HG03135 (cell line): ENCODE data around the gene PADI3.

Experiments
- ATAC-seq: cut with Tn5 transposase; IDR thresholded peaks from one replicate; pipeline ENCODE4 v1.9.1; 2021; ENCODE audit warnings: mild to moderate bottlenecking, moderate library complexity; ENCODE audit not compliant: unreplicated experiment

Gene PADI3

DNA sequence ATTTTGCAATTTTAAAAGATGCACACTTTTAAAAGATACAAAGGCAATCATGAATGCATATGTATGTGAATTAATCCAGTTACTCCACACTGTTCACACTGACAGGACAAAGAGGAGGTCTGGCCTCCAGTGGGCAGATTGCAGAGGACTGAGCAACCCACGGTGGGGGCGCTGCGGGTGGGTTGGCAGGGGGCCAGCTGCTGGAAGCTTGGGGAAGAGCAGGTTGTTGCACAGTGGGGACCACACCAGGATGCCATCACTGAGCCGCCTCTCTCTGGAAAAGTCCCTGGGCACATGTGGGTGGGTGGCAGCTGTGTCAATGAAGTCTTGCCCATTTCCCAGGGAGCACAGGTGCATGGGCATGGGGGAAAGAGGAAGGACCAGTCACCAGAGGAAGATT lies 46.4 kb downstream of the PADI3 start:
- ATAC-seq, result no peak

DNA sequence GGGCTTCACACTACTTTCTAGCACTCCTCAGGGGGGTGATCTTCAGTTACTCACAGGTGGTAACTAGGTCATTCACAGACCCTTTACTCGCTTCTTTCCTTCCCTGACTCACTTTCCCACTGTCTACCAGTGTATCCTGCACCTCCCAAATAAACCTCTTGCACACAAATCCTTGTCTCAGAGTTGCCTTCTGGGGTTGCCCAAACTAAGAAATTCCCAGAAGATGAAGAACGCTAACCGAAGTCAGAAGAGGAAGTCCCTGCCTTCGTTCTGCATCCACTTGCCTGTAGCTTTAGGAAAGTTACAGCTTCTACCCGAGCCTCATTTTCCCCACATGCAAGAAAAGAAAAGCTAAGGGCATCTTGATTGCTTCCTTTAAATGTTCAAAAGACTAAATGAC lies 47.2 kb downstream of the PADI3 start:
- ATAC-seq, result no peak

DNA sequence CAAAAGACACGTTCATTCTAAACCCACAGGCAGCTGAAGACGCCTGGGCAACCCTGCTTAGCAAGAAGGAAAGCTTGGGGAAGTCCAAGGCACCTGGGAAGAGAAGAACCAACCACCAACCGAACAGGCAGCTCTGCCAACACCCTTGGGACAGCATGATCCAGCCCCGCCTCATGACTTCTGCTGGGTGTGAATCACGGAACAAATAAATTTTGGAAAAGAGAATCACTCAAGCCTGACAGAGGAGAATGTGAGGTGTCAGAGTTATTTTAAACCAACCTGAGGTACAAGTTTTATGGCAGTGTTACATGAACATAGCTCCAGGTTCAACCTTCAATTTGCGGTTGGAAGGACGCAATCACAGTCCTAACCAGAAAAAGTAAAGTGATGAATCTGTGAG lies 49.1 kb downstream of the PADI3 start:
- no peak for ATAC-seq

DNA sequence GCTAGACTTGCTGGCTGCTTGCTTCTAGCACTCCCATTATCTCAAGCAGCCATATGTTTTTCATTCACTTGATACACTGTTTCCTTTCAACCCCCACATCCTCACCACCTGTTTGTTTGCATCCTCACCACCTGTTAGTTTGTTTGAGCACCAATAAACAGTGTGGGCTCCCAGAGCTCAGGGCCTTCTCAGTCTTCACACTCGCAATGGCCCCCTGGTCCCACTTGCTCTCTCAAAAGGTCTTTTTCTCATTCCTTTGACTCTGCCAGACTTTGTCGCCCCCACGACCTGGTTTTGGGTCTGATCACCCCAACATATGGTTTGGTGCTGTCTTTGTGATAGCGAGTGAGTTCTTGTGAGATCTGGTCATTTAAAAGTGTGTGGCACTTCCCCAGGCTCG lies 52.9 kb downstream of the PADI3 start:
- ATAC-seq, result no peak

DNA sequence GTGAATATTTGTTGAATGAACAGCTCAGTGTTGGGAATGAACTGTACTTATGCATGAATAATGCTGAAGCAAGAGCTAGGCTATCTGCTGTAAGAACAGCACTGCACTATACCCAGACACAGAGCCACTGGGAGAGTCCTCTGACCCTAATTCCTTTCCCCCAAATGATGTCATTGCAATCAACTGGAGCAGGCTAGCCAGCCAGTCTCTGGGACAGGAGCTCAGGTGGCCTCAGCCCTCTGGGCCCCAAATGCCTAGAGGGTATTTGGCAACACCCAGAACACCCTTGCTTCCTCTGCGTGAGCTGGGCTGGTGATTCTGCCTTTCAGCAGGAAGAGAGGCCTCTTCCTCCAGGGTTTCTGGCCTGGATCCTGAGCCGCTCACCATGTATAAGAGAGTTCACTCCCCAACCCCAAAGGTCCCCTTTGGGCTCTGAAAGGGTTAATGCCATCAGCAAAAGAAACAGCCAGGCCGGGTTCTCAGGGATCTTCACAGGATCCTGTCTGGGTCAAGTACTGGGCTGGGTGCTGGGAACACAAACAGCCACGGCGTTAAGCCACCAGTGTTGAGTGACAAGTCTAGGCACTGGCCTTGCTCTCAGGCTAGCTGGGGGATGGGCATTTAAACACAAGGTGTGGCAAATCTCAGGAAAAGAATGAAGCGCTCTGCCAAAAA lies 55.4 kb downstream of the PADI3 start:
- no peak for ATAC-seq

DNA sequence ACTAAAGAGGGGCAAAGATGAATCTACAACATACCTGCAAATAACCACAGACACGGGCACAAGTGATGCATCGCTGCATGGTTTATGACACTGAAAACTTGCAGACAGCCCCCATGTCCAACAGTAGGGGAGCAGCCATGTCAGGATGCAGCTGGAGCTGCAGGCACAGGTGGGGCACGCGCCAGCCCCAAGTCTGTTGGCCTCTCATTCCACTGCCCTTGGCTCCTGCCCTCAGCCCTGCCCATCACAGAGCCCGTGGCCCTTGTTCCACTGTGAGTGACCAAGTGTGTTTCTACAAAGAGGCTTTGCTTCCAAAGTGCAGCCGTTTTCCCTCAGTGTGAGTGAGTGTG lies 55.9 kb downstream of the PADI3 start:
- ATAC-seq, result no peak

DNA sequence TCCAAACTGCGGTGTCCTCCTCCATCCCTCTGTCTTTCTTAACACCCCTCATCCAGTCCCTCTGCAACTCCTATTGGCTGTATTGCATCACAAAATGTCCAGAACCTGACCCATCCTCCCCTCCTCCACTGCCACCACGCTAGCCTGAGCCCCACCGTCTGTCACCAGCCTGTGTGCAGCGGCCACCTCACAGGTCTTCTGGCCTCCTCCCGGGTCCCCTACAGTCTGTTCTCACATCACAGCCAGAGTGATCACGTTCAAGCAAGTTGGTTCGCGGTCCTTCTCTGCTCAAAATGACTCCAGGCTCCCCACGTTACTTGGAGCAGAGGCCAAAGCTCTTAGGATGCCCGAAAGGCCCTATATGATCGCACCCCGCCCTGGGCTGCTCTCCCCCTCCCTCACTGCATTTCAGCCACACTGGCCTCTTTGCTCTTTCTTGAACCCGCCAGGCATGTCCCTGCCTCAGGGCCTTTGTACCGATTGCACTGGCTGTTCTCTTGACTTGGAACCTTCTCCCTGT lies 56.7 kb downstream of the PADI3 start:
- no peak for ATAC-seq

DNA sequence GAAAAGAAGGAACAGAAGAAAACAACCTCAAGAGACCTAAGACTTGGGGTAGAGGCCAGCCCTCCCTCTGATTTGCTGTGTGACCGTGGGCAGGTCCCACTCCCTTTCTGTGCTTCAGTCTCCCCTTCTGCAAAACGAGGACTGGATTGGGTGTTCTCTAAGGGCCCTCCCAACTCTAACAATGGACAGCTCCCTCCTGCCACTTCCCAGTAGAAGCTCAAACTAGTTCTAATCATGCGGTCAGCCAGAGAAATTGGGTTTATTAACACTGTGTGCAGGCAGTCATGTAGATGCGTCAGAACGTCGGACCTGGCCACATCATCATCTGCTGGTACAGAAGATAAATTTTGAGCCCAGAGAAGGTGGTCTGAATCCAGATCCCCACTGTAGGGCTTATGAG lies 57.5 kb downstream of the PADI3 start:
- ATAC-seq, result no peak

DNA sequence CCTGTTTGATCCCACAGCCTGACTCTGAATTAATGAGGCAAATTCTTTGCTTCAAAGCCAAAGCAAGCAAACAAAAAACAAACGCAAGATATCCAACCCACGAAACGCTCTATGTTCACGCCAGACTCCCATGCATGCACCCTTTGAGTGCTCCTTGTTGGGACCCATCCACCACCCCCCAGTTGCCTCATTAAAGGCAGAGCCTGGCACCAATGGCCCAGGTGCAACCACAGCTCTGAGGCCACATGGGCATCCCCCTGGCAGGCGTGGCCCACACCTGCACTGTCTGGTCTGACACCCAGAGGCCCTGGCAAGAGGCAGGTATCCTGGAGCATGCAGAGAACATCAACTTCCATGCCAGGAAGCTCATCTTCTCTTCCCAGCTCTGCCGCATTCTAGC lies 58.0 kb downstream of the PADI3 start:
- no peak for ATAC-seq

DNA sequence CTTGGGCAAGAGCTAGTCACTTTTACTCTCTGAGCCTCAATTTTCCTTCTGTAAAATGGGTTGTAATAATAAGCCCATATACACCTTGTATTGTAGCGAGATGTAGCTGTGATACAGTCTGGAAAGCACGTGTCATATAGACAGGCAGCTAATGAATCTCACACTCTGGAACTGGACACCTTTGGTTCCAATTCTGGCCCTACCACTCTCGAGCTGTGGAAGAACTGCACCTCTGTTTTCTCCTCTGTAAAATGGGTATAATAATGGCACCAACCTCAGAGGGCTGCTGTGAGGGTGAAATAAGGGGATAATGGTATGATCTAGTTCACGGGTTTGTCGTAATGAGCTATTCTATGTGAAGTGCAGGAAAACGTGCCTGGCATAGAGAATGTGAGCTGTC lies 58.4 kb downstream of the PADI3 start:
- no peak for ATAC-seq

DNA sequence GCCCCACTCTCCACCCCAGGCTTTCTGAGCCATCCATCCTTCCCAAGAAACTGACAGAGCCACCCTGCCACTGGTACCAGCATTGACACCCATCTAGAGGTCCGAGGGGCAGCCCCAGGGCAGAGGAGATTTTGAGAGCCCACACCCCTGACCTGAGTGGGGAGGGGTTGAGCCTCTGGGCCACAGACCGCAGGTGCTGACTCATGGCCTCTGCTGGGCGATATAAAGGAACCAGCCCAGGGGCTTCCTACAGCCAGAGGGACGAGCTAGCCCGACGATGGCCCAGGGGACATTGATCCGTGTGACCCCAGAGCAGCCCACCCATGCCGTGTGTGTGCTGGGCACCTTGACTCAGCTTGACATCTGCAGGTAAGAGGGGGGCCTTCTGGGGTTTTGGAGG lies 59.0 kb downstream of the PADI3 start, which contains the start of gene PADI4:
Gene PADI4 (plus strand): TSS at position 252 of the 400 bp plus-strand sequence. CDS start 26 bp downstream, at position 278.
- no peak for ATAC-seq

DNA sequence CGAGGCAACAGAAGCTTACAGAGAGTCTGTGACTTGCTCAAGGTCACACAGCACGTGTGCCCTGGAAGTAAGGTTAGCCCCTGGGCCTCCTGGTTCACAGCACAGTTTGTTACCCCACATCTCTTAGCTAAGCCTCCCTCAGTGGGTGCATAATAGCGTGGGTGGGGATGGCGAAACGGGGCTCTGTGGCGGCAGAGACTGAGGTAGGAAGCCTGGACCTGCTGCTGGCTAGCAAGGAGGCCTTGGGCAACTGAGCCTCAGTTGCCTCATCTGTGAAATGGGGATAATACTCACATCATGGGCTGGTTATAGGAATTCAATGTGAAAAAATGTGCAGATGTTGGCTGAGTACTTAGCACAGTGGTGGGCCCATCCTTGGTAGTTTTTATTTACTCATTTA lies 59.7 kb downstream of the PADI3 start:
- ATAC-seq, result no peak

DNA sequence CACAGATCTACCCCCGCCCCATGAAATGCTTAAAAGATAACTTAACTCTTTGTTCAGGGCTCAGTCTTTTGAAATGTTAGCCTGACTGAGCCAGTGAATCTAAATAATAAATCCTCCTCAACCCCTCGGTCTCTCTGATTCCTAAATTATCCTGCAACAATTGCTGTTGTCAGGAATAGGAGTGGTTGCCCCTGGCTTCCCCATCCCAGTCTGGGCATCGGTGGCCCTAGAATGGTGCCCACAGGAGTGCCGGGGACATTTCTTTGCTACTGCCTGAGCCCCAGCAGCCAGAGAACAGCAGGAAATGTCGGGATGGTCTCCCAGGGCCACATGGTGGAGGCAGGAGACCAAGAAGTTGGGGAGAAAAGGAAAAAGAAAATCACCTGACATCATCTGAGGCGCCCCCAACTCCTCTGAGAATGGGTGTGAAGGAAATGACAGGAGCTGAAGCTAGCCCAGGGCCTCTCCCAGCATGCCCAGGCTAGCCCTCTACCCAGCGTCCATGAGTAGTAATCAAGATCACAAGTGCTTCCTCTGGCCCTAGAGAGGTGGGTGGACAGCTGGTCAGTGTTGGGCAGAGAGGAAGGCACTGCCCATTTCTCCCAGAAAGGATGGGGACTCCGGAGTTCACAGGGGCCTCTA lies 60.6 kb downstream of the PADI3 start:
- ATAC-seq, result no peak

DNA sequence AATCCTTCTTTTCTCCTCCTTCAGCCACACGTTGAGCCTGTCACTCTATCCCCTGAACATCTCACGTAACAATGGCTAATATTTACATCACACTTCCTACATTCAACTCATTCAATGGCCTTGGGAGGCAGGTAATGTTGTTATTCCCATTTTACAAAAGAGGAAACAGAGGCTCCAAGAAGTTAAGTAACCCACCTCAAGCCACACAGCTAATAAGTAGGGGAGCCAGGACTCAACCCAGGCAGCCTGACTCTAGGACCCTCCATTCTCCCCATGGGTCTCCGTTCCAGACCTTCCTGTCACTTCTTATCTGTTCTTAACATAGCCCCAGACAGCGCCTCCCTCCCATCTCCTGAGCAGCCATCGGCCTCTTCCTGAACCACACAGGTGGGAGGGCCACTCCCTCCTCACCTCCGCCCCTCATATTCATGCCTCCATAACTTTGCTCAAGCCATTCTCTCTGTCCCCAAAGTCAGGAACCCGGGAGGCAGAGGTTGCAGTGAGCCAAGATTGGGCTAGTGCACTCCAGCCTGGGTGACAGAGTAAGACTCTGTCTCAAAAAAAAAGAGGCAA lies 61.3 kb downstream of the PADI3 start:
- ATAC-seq, result no peak

DNA sequence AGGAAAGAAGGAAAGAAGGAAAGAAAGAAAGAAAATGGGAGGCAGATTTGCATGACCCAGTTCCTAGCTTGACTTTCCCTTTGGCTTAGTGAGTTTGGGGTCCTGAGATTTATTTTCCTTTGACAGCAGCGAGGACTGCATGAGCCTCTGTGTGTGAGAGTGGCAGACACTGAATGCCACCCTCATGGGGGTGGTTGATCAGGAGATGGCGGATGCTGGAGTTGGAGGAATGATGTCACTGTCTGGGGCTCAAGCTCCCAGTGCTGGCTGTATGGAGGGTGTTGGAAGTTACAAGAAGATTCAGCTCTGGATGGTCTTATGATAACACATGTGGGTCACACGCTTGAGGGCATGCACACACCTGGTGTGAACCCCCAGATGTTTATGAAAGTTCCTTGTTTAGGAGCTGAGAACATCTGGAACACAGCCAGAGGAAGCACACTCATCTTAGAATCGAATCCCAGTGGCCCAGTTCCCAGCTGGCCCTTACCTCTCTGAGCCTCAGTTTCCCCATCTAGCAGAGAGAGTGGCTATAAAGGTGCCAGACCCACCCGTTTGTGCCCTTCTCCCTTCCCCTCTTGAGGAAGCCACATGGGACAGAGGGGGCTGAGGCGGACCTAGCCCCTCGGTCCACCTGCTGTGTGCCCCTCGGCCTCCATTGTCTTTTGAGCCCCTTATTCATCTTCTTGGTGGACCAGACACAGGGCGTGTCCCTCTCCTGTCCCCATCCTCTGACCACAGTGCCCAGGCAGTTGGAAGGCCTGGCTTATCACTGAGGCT lies 64.8 kb downstream of the PADI3 start:
- ATAC-seq, result no peak

DNA sequence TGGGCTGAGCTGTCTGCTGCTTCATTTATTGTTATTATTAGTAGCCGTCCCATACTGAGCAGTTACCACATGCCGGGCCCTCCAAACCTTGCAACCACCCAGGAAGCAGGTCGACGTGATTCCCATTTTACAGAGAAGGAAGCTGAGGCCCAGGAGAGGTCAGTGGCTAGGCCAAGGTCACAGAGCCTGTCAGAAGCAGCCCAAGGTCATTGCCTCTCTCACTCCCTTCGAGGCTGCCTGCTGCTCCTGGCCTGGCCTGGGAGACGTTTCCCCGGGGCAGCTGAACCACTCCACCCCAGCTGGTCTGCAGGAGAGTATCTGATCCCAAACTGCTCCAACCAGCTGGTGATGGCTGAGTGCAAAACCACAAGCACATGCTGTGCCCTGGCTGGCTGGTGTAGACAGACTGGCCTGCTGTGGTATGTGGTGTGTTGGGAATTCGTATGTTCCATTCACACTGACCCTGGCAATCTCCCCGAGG lies 65.6 kb downstream of the PADI3 start:
- ATAC-seq, result no peak

DNA sequence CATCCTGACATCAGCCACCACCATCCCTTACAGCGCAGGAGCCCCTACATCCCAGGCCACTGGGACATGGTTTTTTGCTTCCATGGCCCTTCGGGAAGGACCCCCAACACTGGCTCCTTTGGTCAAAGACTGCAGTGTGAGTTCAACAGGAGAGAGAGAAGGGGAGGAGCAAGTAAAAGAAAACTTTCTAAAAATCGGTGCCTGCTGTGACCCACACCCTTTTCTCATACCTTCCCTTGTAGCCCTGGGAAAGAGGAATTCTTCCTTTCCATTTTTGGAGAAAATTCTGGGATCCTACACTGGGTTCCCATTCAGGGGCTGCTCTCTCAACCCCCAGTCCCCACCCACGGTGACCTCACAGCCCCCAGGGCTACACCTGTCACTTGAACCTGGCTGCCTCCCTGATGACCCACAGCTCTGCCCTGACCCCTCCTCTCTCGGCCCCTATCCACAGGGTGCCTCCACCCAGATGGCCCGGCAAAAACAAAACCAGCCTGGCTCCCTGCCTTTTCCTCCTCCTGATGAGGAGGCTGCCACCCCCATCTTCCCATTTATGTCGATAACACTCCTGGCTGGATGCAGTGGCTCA lies 66.7 kb downstream of the PADI3 start:
- ATAC-seq, result no peak

DNA sequence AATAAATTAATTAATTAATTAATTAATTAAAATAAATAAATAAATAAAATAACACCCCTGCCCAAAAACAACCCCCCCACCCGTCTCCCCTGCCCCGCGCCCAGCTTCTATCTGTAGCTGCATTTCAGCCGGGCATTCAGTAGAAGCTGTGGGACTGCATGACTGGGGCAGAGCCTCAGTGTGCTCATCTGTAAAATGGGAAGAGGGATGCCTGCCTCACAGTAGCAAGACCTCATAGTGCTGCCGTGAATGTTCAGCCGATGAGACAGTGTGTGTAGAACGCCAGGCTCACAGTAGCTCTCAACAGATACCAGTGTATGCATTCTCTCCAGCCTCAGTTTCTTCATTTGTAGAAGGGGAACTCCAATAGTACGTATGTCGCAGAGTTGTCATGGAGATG lies 67.8 kb downstream of the PADI3 start:
- ATAC-seq, result no peak

DNA sequence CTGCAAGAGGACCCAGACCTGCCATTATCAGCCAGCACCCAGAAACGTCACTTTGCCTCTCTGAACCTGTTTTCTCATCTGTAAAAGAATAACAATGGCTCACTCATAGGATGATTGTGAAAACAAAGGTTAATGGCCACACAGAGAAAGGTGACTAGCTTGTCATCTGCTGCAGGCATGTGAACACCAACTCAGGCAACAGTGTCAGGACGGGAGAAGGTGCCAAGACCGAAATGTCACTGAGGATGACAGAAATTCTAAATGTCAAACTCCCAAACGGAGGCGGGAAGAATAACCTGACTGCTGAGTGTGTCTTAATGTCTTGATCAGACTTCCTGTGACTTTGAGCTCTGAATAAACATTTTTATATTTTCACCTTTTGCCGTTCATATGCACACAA lies 69.4 kb downstream of the PADI3 start:
- no peak for ATAC-seq

DNA sequence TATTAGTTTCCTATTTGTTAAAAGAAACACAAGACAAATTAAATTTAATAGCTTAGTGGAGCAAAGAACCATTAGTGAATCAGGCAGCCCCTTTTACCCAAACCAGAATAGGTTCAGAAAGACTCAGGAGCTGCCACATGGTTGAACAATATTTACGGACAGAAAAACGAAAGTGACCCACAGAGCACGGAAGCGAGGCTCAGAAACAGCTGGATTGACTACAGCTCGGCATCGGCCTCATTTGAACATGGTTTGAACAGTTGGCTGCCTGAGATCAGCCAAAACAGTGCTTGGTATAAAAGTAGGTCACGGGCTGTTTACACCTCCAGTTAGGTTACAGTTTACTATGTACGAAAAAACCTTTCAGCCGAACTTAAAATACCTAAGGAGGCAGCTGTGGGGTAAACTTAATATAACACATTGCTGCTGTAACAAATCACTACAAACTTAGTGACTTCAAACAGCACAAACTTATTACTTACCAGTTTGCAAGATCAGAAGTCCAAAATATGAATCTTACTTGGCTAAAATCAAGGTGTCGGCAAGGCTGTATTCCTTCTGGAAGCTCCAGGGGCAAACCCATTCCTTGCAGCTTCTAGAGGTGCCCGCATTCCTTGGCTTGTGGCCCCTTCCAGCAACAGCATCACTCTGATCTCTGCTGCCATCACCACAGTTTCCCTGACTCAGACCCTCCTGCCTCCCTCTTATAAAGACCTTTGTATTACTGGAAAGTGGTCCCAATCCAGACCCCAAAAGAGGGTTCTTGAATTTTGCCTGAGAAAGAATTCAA lies 70.9 kb downstream of the PADI3 start:
- ATAC-seq, result no peak
